Natural killer cell (primary cell): Measurements from ENCODE around the gene TMEM245. TPM values are rescaled to one million over a fixed set of nuclear protein-coding genes. Genes with fewer than 3 reads are reported as not detected.

ENCODE experiments used
- ATAC-seq, 3 donors: fragments of 150-1000 bp in 2 of 3; fragments of 200-7000 bp in 1 of 3; cut with Tn5 transposase; 1 replicate in 1 of 3; 2 replicates in 2 of 3; pipeline ENCODE4 v1.10.0; 2021; ENCODE audit warnings: mild to moderate bottlenecking in 2 of 3, moderate library complexity in 2 of 3
- DNase-seq, 2 donors: peaks; one replicate each; pipeline versions ENCODE4 v3.0.0 to v3.0.0-alpha.2; 2013 to 2021; ENCODE audit warnings: mixed read lengths in 1 of 2
- H3K27ac ChIP-seq: one replicate; pipeline ENCODE4 v1.5.1; 2013; ENCODE audit warnings: mild to moderate bottlenecking, low read length
- H3K27me3 ChIP-seq: one replicate; pipeline ENCODE4 v1.6.1; 2013; ENCODE audit warnings: low read length; ENCODE audit not compliant: control insufficient read depth, insufficient read depth
- H3K36me3 ChIP-seq: one replicate; pipeline ENCODE4 v1.6.1; 2013; ENCODE audit warnings: low read length; ENCODE audit not compliant: control insufficient read depth, insufficient read depth
- H3K4me1 ChIP-seq: one replicate; pipeline ENCODE4 v1.6.1; 2013; ENCODE audit warnings: low read length; ENCODE audit not compliant: control insufficient read depth, insufficient read depth
- H3K4me3 ChIP-seq: one replicate; pipeline ENCODE4 v1.5.1; 2013; ENCODE audit warnings: low read length
- H3K9me3 ChIP-seq: one replicate; pipeline ENCODE4 v1.6.1; 2013; ENCODE audit warnings: low read length; ENCODE audit not compliant: control insufficient read depth, insufficient read depth
- H3K27ac Mint-ChIP-seq, 2 donors: one replicate each; pipeline ENCODE4 v1.8.0; 2022; ENCODE audit warnings: mild to moderate bottlenecking in 2 of 2, mixed read lengths in 2 of 2, moderate library complexity in 1 of 2
- H3K27me3 Mint-ChIP-seq, 2 donors: one replicate each; pipeline ENCODE4 v1.8.0; 2022; ENCODE audit warnings: low read depth in 2 of 2, mixed read lengths in 2 of 2
- H3K36me3 Mint-ChIP-seq: one replicate; pipeline ENCODE4 v1.8.0; 2022; ENCODE audit warnings: mixed read lengths
- H3K4me1 Mint-ChIP-seq, 2 donors: one replicate each; pipeline ENCODE4 v1.8.0; 2022; ENCODE audit warnings: mixed read lengths in 2 of 2
- H3K4me3 Mint-ChIP-seq: one replicate; pipeline ENCODE4 v1.8.0; 2022; ENCODE audit warnings: mild to moderate bottlenecking, moderate library complexity, mixed read lengths
- H3K9me3 Mint-ChIP-seq, 2 donors: one replicate each; pipeline ENCODE4 v1.8.0; 2022; ENCODE audit warnings: mixed read lengths in 2 of 2
- CTCF ChIP-seq: fragments of 200-600 bp; IDR thresholded peaks from one replicate; pipeline ENCODE4 v1.8.0; 2022; ENCODE audit warnings: antibody characterized with exemption
- WGBS: methylation state at CpG from one replicate; pipeline ENCODE4 v1.1.7; 2013; ENCODE audit warnings: missing lambda C conversion rate; ENCODE audit not compliant: insufficient coverage; 5-methylcytosine and 5-hydroxymethylcytosine counted together
- intact Hi-C: fragments of 100-400 bp; cut with micrococcal nuclease; formaldehyde crosslinking; loops from one replicate; pipeline ENCODE4 v1.14.2; 2022
- total RNA-seq, 4 donors: library from RNA; stranded (reverse); fragments of 120-200 nt in 1 of 4; gene quantifications; one replicate each; pipeline versions ENCODE4 v1.2.3 to v1.2.4, GENCODE V29; 2013 to 2022

Gene TMEM245
- total RNA-seq, 3 donors from 2014 or later (not counting 1 experiment from before 2014, with no cell fraction given), result 14.5 to 22.5 (median 21.8) TPM

GRCh38 chr9:109085510-109085909, 34.2 kb downstream of the TMEM245 start:
- Histone ChIP-seq H3K4me3 (no peak overlapping the region), H3K4me1 (no peaks in the 10 kb centered on the region), H3K9me3 (no peaks in the 10 kb centered on the region), H3K36me3 (peaks cover 46% of the 10 kb centered on the region), H3K27ac (no peak overlapping the region), H3K27me3 (no peaks in the 10 kb centered on the region)
- H3K9me3 Mint-ChIP-seq, result no peaks in the 10 kb centered on the region
- no peak for TF ChIP-seq CTCF
- H3K36me3 Mint-ChIP-seq, result peaks cover 12% of the 10 kb centered on the region
- H3K4me1 Mint-ChIP-seq, result peaks cover 0 to 6% of the 10 kb centered on the region in 2 donors
- no peak overlapping the region for H3K27ac Mint-ChIP-seq
- no peaks in the 10 kb centered on the region for H3K27me3 Mint-ChIP-seq
- intact Hi-C loops, result no loop called here
- ATAC-seq (no peak), DNase-seq (no peak)
- no peak overlapping the region for H3K4me3 Mint-ChIP-seq

- H3K27me3 Mint-ChIP-seq, result no peaks in the 10 kb centered on the region
- Histone ChIP-seq H3K36me3 (peaks cover 49% of the 10 kb centered on the region), H3K4me3 (no peak overlapping the region), H3K9me3 (no peaks in the 10 kb centered on the region), H3K27me3 (no peaks in the 10 kb centered on the region), H3K4me1 (no peaks in the 10 kb centered on the region), H3K27ac (no peak overlapping the region)
- DNase-seq (no peak), ATAC-seq (no peak)
- no peak overlapping the region for H3K27ac Mint-ChIP-seq
- 95% methylated on average over 3 of the region's 4 CpGs for WGBS
- no peak for TF ChIP-seq CTCF
- peaks cover 18% of the 10 kb centered on the region for H3K36me3 Mint-ChIP-seq
- intact Hi-C loops, result no loop called here
- no peak overlapping the region for H3K4me3 Mint-ChIP-seq
- H3K9me3 Mint-ChIP-seq, result no peaks in the 10 kb centered on the region
- H3K4me1 Mint-ChIP-seq, result peaks cover 0 to 6% of the 10 kb centered on the region in 2 donors
Observed at GRCh38 chr9:109083813-109084405, 35.8 kb downstream of the TMEM245 start.

- Histone ChIP-seq H3K9me3 (no peaks in the 10 kb centered on the region), H3K27me3 (no peaks in the 10 kb centered on the region), H3K4me1 (no peaks in the 10 kb centered on the region), H3K4me3 (no peak overlapping the region), H3K27ac (no peak overlapping the region), H3K36me3 (peaks cover 49% of the 10 kb centered on the region)
- no peak overlapping the region for H3K4me3 Mint-ChIP-seq
- peaks cover 0 to 6% of the 10 kb centered on the region in 2 donors for H3K4me1 Mint-ChIP-seq
- H3K27ac Mint-ChIP-seq, result no peak overlapping the region
- no peaks in the 10 kb centered on the region for H3K9me3 Mint-ChIP-seq
- intact Hi-C loops, result no loop called here
- H3K36me3 Mint-ChIP-seq, result peaks cover 26% of the 10 kb centered on the region
- WGBS, result 95% methylated on average over 6 of the region's 7 CpGs
- no peak for TF ChIP-seq CTCF
- H3K27me3 Mint-ChIP-seq, result no peaks in the 10 kb centered on the region
- no peak for ATAC-seq
- DNase-seq, result no peak
Observed at GRCh38 chr9:109083141-109083540, 36.6 kb downstream of the TMEM245 start.

- Histone ChIP-seq H3K9me3 (no peaks in the 10 kb centered on the region), H3K4me1 (no peaks in the 10 kb centered on the region), H3K27me3 (no peaks in the 10 kb centered on the region), H3K4me3 (no peak overlapping the region), H3K27ac (no peak overlapping the region), H3K36me3 (peaks cover 50% of the 10 kb centered on the region)
- H3K36me3 Mint-ChIP-seq, result peaks cover 26% of the 10 kb centered on the region
- WGBS, result 85% methylated on average over 1 of the region's 2 CpGs
- intact Hi-C loops, result no loop called here
- no peaks in the 10 kb centered on the region for H3K27me3 Mint-ChIP-seq
- DNase-seq, result no peak
- TF ChIP-seq CTCF, result no peak
- no peak for ATAC-seq
- no peak overlapping the region for H3K4me3 Mint-ChIP-seq
- no peaks in the 10 kb centered on the region for H3K9me3 Mint-ChIP-seq
- H3K27ac Mint-ChIP-seq, result no peak overlapping the region
- no peaks in the 10 kb centered on the region for H3K4me1 Mint-ChIP-seq
Observed at GRCh38 chr9:109082091-109082620, 37.6 kb downstream of the TMEM245 start.
